IMR-90 (cell line): ENCODE results near the gene CACNG7. TPM values are rescaled to one million over a fixed set of nuclear protein-coding genes. Genes with fewer than 3 reads are reported as not detected.

Experiments
- ATAC-seq: fragments of 200-7000 bp; cut with Tn5 transposase; 2 replicates; pipeline ENCODE4 v1.9.1; 2020; ENCODE audit warnings: low read depth, mild to moderate bottlenecking, moderate library complexity
- Bru-seq: library from RNA; stranded (reverse); fragments of 400-500 nt; gene quantifications from one replicate; lab custom pipeline; 2021; lab: Mats Ljungman, UMichigan
- BruChase-seq, 2 experiments: library from RNA; stranded (reverse); fragments of 400-500 nt; gene quantifications; one replicate each; lab custom pipeline; 2021; lab: Mats Ljungman, UMichigan
- BruUV-seq: library from RNA; stranded (reverse); fragments of 400-500 nt; replicated peaks from 2 replicates; lab custom pipeline; 2021; lab: Mats Ljungman, UMichigan
- CTCF ChIA-PET: fragments of 300-600 bp; formaldehyde crosslinking; extraction: SDS; loops from one replicate; lab custom pipeline; 2021; ENCODE audit warnings: antibody characterized with exemption; lab: Yijun Ruan, JAX
- POLR2A ChIA-PET: fragments of 300-600 bp; sonication (Branson Sonifier 250); formaldehyde crosslinking; loops from one replicate; lab custom pipeline; 2022; ENCODE audit warnings: antibody characterized with exemption; ENCODE audit not compliant: unreplicated experiment; lab: Charles Lee
- DNase-seq: peaks from one replicate; pipeline ENCODE4 v3.0.0; 2013
- H2AFZ ChIP-seq: replicated peaks from 2 replicates; pipeline ENCODE3; 2013; ENCODE audit warnings: low read length, mild to moderate bottlenecking; ENCODE audit not compliant: poor library complexity
- H2AK5ac ChIP-seq: 2 replicates; pipeline ENCODE4 v1.6.1; 2013; ENCODE audit warnings: low read depth, low read length, inconsistent platforms
- H2AK9ac ChIP-seq: replicated peaks from 2 replicates; pipeline ENCODE3; 2013; ENCODE audit warnings: mild to moderate bottlenecking, low read depth, low read length, moderate library complexity; ENCODE audit not compliant: poor library complexity
- H2BK120ac ChIP-seq: 2 replicates; pipeline ENCODE4 v1.6.1; 2013; ENCODE audit warnings: low read depth, low read length, inconsistent platforms
- H2BK15ac ChIP-seq: 3 replicates; pipeline ENCODE4 v1.6.1; 2013; ENCODE audit warnings: low read depth, low read length, inconsistent platforms
- H2BK20ac ChIP-seq: 2 replicates; pipeline ENCODE4 v1.6.1; 2013; ENCODE audit warnings: low read depth, mild to moderate bottlenecking, inconsistent platforms, low read length, moderate library complexity
- H2BK5ac ChIP-seq: 2 replicates; pipeline ENCODE4 v1.6.1; 2013; ENCODE audit warnings: mild to moderate bottlenecking, low read depth, low read length, inconsistent platforms; ENCODE audit not compliant: poor library complexity, severe bottlenecking
- H3K14ac ChIP-seq: replicated peaks from 2 replicates; pipeline ENCODE4 v1.6.1; 2013; ENCODE audit warnings: low read depth, low read length, inconsistent platforms
- H3K18ac ChIP-seq: 2 replicates; pipeline ENCODE4 v1.6.1; 2013; ENCODE audit warnings: low read depth, low read length, control low read depth
- H3K23ac ChIP-seq: 2 replicates; pipeline ENCODE4 v1.6.1; 2013; ENCODE audit warnings: low read depth, low read length, inconsistent platforms
- H3K27ac ChIP-seq: 2 replicates; pipeline ENCODE4 v1.5.1; 2013; ENCODE audit warnings: mild to moderate bottlenecking, control low read depth, low read length; ENCODE audit not compliant: insufficient read depth
- H3K27me3 ChIP-seq: 2 replicates; pipeline ENCODE4 v1.6.1; 2013; ENCODE audit warnings: low read length; ENCODE audit not compliant: control insufficient read depth, insufficient read depth
- H3K36me3 ChIP-seq: 2 replicates; pipeline ENCODE4 v1.6.1; 2013; ENCODE audit warnings: low read length, mixed read lengths; ENCODE audit not compliant: control insufficient read depth, insufficient read depth
- H3K4ac ChIP-seq: 2 replicates; pipeline ENCODE4 v1.6.1; 2013; ENCODE audit warnings: low read depth, low read length, inconsistent platforms
- H3K4me1 ChIP-seq: 2 replicates; pipeline ENCODE4 v1.6.1; 2013; ENCODE audit warnings: low read length, mixed read lengths; ENCODE audit not compliant: control insufficient read depth, insufficient read depth
- H3K4me2 ChIP-seq: 2 replicates; pipeline ENCODE4 v1.6.1; 2013; ENCODE audit warnings: low read depth, mild to moderate bottlenecking, control low read depth, low read length, moderate library complexity
- H3K4me3 ChIP-seq: 2 replicates; pipeline ENCODE4 v1.5.1; 2013; ENCODE audit warnings: low read depth, mild to moderate bottlenecking, control low read depth, low read length, moderate library complexity; ENCODE audit not compliant: insufficient read depth
- H3K56ac ChIP-seq: 2 replicates; pipeline ENCODE4 v1.6.1; 2013; ENCODE audit warnings: low read length, inconsistent platforms; ENCODE audit not compliant: insufficient read depth; ENCODE audit errors: extremely low read depth
- H3K79me1 ChIP-seq, 2 experiments: 2 replicates each; pipeline ENCODE4 v1.6.1; 2013; ENCODE audit warnings: low read length in 2 of 2, inconsistent platforms in 1 of 2, low read depth in 1 of 2
- H3K9ac ChIP-seq: 2 replicates; pipeline ENCODE4 v1.6.1; 2013; ENCODE audit warnings: low read depth, low read length, control low read depth
- H3K9me1 ChIP-seq: 2 replicates; pipeline ENCODE4 v1.6.1; 2013; ENCODE audit warnings: low read length, inconsistent platforms; ENCODE audit not compliant: insufficient read depth
- H3K9me3 ChIP-seq: 2 replicates; pipeline ENCODE4 v1.6.1; 2013; ENCODE audit warnings: low read length; ENCODE audit not compliant: control insufficient read depth, insufficient read depth
- H4K20me1 ChIP-seq: 2 replicates; pipeline ENCODE4 v1.6.1; 2013; ENCODE audit warnings: low read length, inconsistent platforms; ENCODE audit not compliant: insufficient read depth
- H4K5ac ChIP-seq: 2 replicates; pipeline ENCODE4 v1.6.1; 2013; ENCODE audit warnings: mild to moderate bottlenecking, low read depth, low read length, control low read depth
- H4K8ac ChIP-seq, 2 experiments: 2 replicates each; pipeline ENCODE4 v1.6.1; 2013; ENCODE audit warnings: low read depth in 2 of 2, low read length in 2 of 2, control low read depth in 1 of 2, inconsistent platforms in 1 of 2
- H4K91ac ChIP-seq: 2 replicates; pipeline ENCODE4 v1.6.1; 2013; ENCODE audit warnings: low read depth, low read length, inconsistent platforms; ENCODE audit not compliant: insufficient read depth
- BHLHE40 ChIP-seq: fragments of 150-350 bp; IDR thresholded peaks from 2 replicates; pipeline ENCODE4 v1.6.1; 2016; ENCODE audit warnings: mild to moderate bottlenecking, low read depth, low read length
- CEBPB ChIP-seq: IDR thresholded peaks from 2 replicates; pipeline ENCODE4 v1.6.1; 2012; ENCODE audit warnings: low read depth, low read length, improper control_type of control experiment
- CHD1 ChIP-seq: IDR thresholded peaks from 2 replicates; pipeline ENCODE4 v1.6.1; 2012; ENCODE audit warnings: low read depth, low read length, improper control_type of control experiment
- CTCF ChIP-seq: conservative IDR thresholded peaks from 2 replicates; pipeline ENCODE4 v1.5.1; 2012; ENCODE audit warnings: mild to moderate bottlenecking, low read depth, low read length, improper control_type of control experiment
- ELK1 ChIP-seq: fragments of 150-350 bp; IDR thresholded peaks from 2 replicates; pipeline ENCODE4 v1.6.1; 2016; ENCODE audit warnings: low read depth, mild to moderate bottlenecking, low read length, moderate library complexity, borderline replicate concordance
- FOS ChIP-seq: fragments of 150-350 bp; IDR thresholded peaks from 2 replicates; pipeline ENCODE4 v1.6.1; 2016; ENCODE audit warnings: low read depth, low read length
- MAFK ChIP-seq: IDR thresholded peaks from 2 replicates; pipeline ENCODE4 v1.6.1; 2012; ENCODE audit warnings: low read depth, low read length, improper control_type of control experiment
- MAZ ChIP-seq: IDR thresholded peaks from 2 replicates; pipeline ENCODE4 v1.6.1; 2012; ENCODE audit warnings: low read depth, mild to moderate bottlenecking, low read length, improper control_type of control experiment, moderate library complexity, borderline replicate concordance
- MXI1 ChIP-seq: IDR thresholded peaks from 2 replicates; pipeline ENCODE4 v1.6.1; 2012; ENCODE audit warnings: low read depth, mild to moderate bottlenecking, low read length, moderate library complexity, borderline replicate concordance
- NFE2L2 ChIP-seq: fragments of 150-350 bp; IDR thresholded peaks from 2 replicates; pipeline ENCODE4 v1.6.1; 2016; ENCODE audit warnings: low read depth, mild to moderate bottlenecking, low read length
- POLR2A ChIP-seq: IDR thresholded peaks from 2 replicates; pipeline ENCODE4 v1.6.1; 2012; ENCODE audit warnings: mild to moderate bottlenecking, low read depth, low read length
- RAD21 ChIP-seq: IDR thresholded peaks from 2 replicates; pipeline ENCODE4 v1.6.1; 2012; ENCODE audit warnings: low read length, improper control_type of control experiment
- SMC3 ChIP-seq: fragments of 150-350 bp; IDR thresholded peaks from 2 replicates; pipeline ENCODE4 v1.6.1; 2016; ENCODE audit warnings: low read depth, mild to moderate bottlenecking, antibody characterized with exemption, low read length, moderate library complexity
- USF2 ChIP-seq: fragments of 150-350 bp; IDR thresholded peaks from 2 replicates; pipeline ENCODE4 v1.6.1; 2017; ENCODE audit warnings: mild to moderate bottlenecking, antibody characterized with exemption, low read length, low read depth
- WGBS, 2 experiments: methylation state at CpG; one replicate each; pipeline versions ENCODE4 v1.1.5 to v1.1.7; 2013; ENCODE audit warnings: missing lambda C conversion rate in 2 of 2; ENCODE audit not compliant: insufficient read length in 1 of 2; ENCODE audit errors: extremely low coverage in 2 of 2; 5-methylcytosine and 5-hydroxymethylcytosine counted together
- dilution Hi-C: fragments of 300-500 bp; cut with HindIII; formaldehyde crosslinking; loops from one replicate; pipeline ENCODE4 v1.14.3; 2018; ENCODE audit warnings: low sequenced_read_pairs; ENCODE audit not compliant: unreplicated experiment
- in situ Hi-C: fragments of 300-500 bp; cut with MboI; formaldehyde crosslinking; loops from 3 replicates; pipeline ENCODE4 v1.14.3; 2019; ENCODE audit warnings: low sequenced_read_pairs, inconsistent platforms, mixed read lengths
- intact Hi-C: fragments of 100-400 bp; cut with micrococcal nuclease; formaldehyde crosslinking; loops from 2 replicates; pipeline ENCODE4 v1.10.0; 2022
- long read RNA-seq: library from polyadenylated mRNA; unstranded; transcript quantifications from one replicate; pipeline ENCODE4 v2.0.0, GENCODE V29; 2021; ENCODE audit not compliant: unreplicated experiment
- polyA plus RNA-seq, 3 experiments: library from polyadenylated mRNA; depleted of rRNA; stranded (reverse); fragments of >200 nt; gene quantifications; 2 replicates each; pipeline ENCODE4 v1.2.3, GENCODE V29; 2012; ENCODE audit warnings: low replicate concordance in 1 of 3
- total RNA-seq: library from RNA; depleted of rRNA; stranded (reverse); fragments of >200 nt; gene quantifications from 2 replicates; pipeline ENCODE4 v1.2.3, GENCODE V29; 2012; rRNA removed

CACNG7 gene
- total RNA-seq (under 0.01 and 0.36 TPM in 2 replicates), polyA plus RNA-seq (2012; rRNA removed) (6.7 and 7.7 TPM in 2 replicates), Bru-seq, nascent RNA (percentile 48 among the genes with signal in this experiment), BruChase-seq, experiment 1, labeled RNA remaining after a 6-hour chase (percentile 57 among the genes with signal in this experiment), BruChase-seq, experiment 2, labeled RNA remaining after a 2-hour chase (percentile 55 among the genes with signal in this experiment)
- 3.6 and 10.9 TPM in 2 replicates for polyA plus RNA-seq (2012; cell fraction: cytosol; rRNA removed)
- polyA plus RNA-seq (2012; cell fraction: nucleus; rRNA removed; ENCODE audit: low replicate concordance), result 9.8 and 16.2 TPM in 2 replicates
- long read RNA-seq, result 0 reads

- Histone ChIP-seq H2BK120ac (no peak within 1 kb of the TSS), H3K9me1 (no peaks in the 10 kb centered on the region), H3K18ac (no peak within 1 kb of the TSS), H2BK5ac (no peak within 1 kb of the TSS), H3K4me3 (peak within 1 kb of the TSS; percentile 61), H3K36me3 (no peaks in the 10 kb centered on the region), H3K4ac (no peak within 1 kb of the TSS), H3K4me1 (peaks cover 5% of the 10 kb centered on the region; the same call in 1 of the 2 replicates), H3K79me1 (no peaks in the 10 kb centered on the region), H4K91ac (no peak within 1 kb of the TSS), H4K8ac (peak within 1 kb of the TSS in 1 of 2 experiments; percentile 53; a peak in 1 of 4 replicates), H3K9ac (peak within 1 kb of the TSS; percentile 59; the same call in 1 of the 2 replicates), H4K20me1 (no peaks in the 10 kb centered on the region), H3K27me3 (peaks cover 31% of the 10 kb centered on the region), H3K14ac (0 out of 2 replicates have a peak within 1 kb of the TSS, but pooled peaks have one; percentile 71), H2AK9ac (no peak within 1 kb of the TSS), H2BK15ac (no peak within 1 kb of the TSS), H3K23ac (0 out of 2 replicates have a peak within 1 kb of the TSS, but pooled peaks have one; percentile 16), H2AFZ (peak within 1 kb of the TSS; percentile 79), H2BK20ac (no peak within 1 kb of the TSS), H4K5ac (no peak within 1 kb of the TSS; the same call in 1 of the 2 replicates), H3K56ac (no peak within 1 kb of the TSS), H3K9me3 (no peaks in the 10 kb centered on the region), H3K4me2 (peak within 1 kb of the TSS; percentile 86), H2AK5ac (no peak within 1 kb of the TSS), H3K27ac (no peak within 1 kb of the TSS; the same call in 1 of the 2 replicates)
- no TSS peak for BruUV-seq
- DNase-seq (no peak), ATAC-seq (peak; percentile 42)
- in situ Hi-C loops (no loop called here), dilution Hi-C loops (no loop called here), intact Hi-C loops (no loop called here)
- 0% methylated on average over 3 of the region's 28 CpGs; no CpG with 5 or more reads in 1 of the 2 experiments for WGBS, 2 experiments
- ChIA-PET CTCF (no interaction called here), POLR2A (no interaction called here)
- TF ChIP-seq MAFK (no peak), MAZ (no peak), CEBPB (no peak), USF2 (no peak), SMC3 (no peak), RAD21 (no peak), FOS (no peak), NFE2L2 (no peak), BHLHE40 (no peak), POLR2A (no peak), CHD1 (no peak), CTCF (no peak), MXI1 (no peak), ELK1 (no peak)
Measured at GRCh38 chr19:53908935-53909415, at the start of gene CACNG7. Gene CACNG7 (plus strand): TSS chr19:53909278. CDS start chr19:53912832, 3,554 bp downstream.
